Mesothelial cell of epicardium (in vitro differentiated cells): ENCODE measurements around the gene SNED1. TPM values are rescaled to one million over a fixed set of nuclear protein-coding genes. Genes with fewer than 3 reads are reported as not detected.

Experiments used
- DNase-seq, 2 experiments: peaks; one replicate each; pipeline ENCODE4 v3.0.0; 2021; ENCODE audit warnings: low spot score in 2 of 2; ENCODE audit not compliant: unreplicated experiment in 2 of 2
- H3K27ac Mint-ChIP-seq: 2 replicates; pipeline ENCODE4 v1.8.0; 2021; ENCODE audit warnings: mixed read lengths
- H3K27me3 Mint-ChIP-seq: 2 replicates; pipeline ENCODE4 v1.8.0; 2021; ENCODE audit warnings: low read depth, mixed read lengths
- H3K36me3 Mint-ChIP-seq: 2 replicates; pipeline ENCODE4 v1.8.0; 2021; ENCODE audit warnings: mixed read lengths
- H3K4me1 Mint-ChIP-seq: 2 replicates; pipeline ENCODE4 v1.8.0; 2021; ENCODE audit warnings: mixed read lengths
- H3K4me3 Mint-ChIP-seq: 2 replicates; pipeline ENCODE4 v1.8.0; 2021; ENCODE audit warnings: mild to moderate bottlenecking, moderate library complexity, mixed read lengths
- H3K9me3 Mint-ChIP-seq: 2 replicates; pipeline ENCODE4 v1.8.0; 2021; ENCODE audit warnings: mixed read lengths
- CTCF ChIP-seq: fragments of 200-600 bp; sonication (generic); IDR thresholded peaks from one replicate; pipeline ENCODE4 v1.5.0; 2021; ENCODE audit warnings: antibody characterized with exemption; ENCODE audit not compliant: unreplicated experiment
- total RNA-seq: library from RNA; stranded (reverse); gene quantifications from 3 replicates; pipeline ENCODE4 v1.2.1, GENCODE V29; 2021

The SNED1 gene
- total RNA-seq, 1 donor from 2014 or later = 9.4 TPM

GRCh38 chr2:241084856-241085444 lies 86.5 kb downstream of the SNED1 start:
- H3K27me3 Mint-ChIP-seq = no peaks in the 10 kb centered on the region
- no peaks in the 10 kb centered on the region for H3K4me1 Mint-ChIP-seq
- no peak overlapping the region for H3K4me3 Mint-ChIP-seq
- no peak for DNase-seq
- no peak for TF ChIP-seq CTCF
- peaks cover 38% of the 10 kb centered on the region for H3K36me3 Mint-ChIP-seq
- H3K27ac Mint-ChIP-seq = no peak overlapping the region
- H3K9me3 Mint-ChIP-seq = peaks cover 19% of the 10 kb centered on the region

GRCh38 chr2:241087420-241088268 lies 89.2 kb downstream of the SNED1 start:
- peaks cover 19% of the 10 kb centered on the region for H3K9me3 Mint-ChIP-seq
- H3K4me1 Mint-ChIP-seq = no peaks in the 10 kb centered on the region
- TF ChIP-seq CTCF = no peak
- H3K36me3 Mint-ChIP-seq = peaks cover 44% of the 10 kb centered on the region
- no peak for DNase-seq
- no peak overlapping the region for H3K27ac Mint-ChIP-seq
- no peaks in the 10 kb centered on the region for H3K27me3 Mint-ChIP-seq
- no peak overlapping the region for H3K4me3 Mint-ChIP-seq

GRCh38 chr2:241088376-241088775 lies 90.0 kb downstream of the SNED1 start:
- H3K36me3 Mint-ChIP-seq = peaks cover 45% of the 10 kb centered on the region
- no peaks in the 10 kb centered on the region for H3K27me3 Mint-ChIP-seq
- no peak for TF ChIP-seq CTCF
- H3K27ac Mint-ChIP-seq = no peak overlapping the region
- DNase-seq = no peak
- H3K4me3 Mint-ChIP-seq = no peak overlapping the region
- peaks cover 19% of the 10 kb centered on the region for H3K9me3 Mint-ChIP-seq
- no peaks in the 10 kb centered on the region for H3K4me1 Mint-ChIP-seq

GRCh38 chr2:241088791-241089732 lies 90.6 kb downstream of the SNED1 start:
- Mint-ChIP-seq H3K36me3 (peaks cover 45% of the 10 kb centered on the region), H3K4me3 (no peak overlapping the region), H3K27ac (no peak overlapping the region), H3K9me3 (peaks cover 19% of the 10 kb centered on the region), H3K27me3 (no peaks in the 10 kb centered on the region), H3K4me1 (no peaks in the 10 kb centered on the region)
- no peak for DNase-seq
- no peak for TF ChIP-seq CTCF

GRCh38 chr2:241091201-241091600 lies 92.8 kb downstream of the SNED1 start:
- Mint-ChIP-seq H3K9me3 (peaks cover 3% of the 10 kb centered on the region), H3K27ac (peak overlapping the region; percentile 1), H3K4me1 (no peaks in the 10 kb centered on the region), H3K27me3 (no peaks in the 10 kb centered on the region), H3K4me3 (no peak overlapping the region), H3K36me3 (peaks cover 37% of the 10 kb centered on the region)
- no peak for TF ChIP-seq CTCF
- no peak for DNase-seq
